Measurements from ENCODE around the gene HOXA9. TPM values are rescaled to one million over a fixed set of nuclear protein-coding genes. Genes with fewer than 3 reads are reported as not detected.

HOXA9 gene
- total RNA-seq, 4 donors from 2014 or later = 0.63 to 1.9 (median 0.67) TPM; not detected in 1

DNA sequence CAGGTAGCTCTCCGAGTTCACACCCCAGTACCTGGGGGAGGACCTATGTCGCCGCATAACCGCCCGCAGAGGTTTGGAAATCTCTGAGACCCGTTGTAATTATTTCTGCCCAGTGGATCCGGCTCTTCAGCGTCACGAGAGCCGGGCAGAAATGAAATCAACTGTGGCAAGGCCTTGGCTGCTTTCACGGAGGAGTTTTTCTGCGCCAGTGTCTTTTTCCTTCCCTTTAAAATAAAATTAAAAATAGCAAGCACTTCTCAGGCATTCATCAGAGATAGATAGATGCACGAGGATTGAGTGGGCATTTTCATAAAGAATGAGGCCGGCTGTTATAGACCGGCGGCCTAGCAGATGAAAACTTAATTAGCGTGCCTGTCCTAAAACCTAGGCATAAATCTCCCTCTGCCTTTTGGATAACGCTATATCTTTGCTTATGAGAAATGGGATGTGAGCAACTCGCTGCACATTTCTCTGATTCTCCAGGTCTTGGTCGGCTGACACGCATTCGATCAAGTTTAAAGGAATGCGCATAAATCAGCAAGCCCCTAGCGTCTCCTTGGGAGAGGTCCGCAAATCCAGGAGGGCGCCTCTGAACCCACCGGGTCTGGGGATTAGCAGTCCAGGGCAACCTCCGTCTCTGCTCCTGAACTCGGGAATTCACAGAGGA is 28.1 kb upstream of the HOXA9 start:
- Histone ChIP-seq H3K27me3 (peaks cover 80% of the 10 kb centered on the region), H3K4me1 (peaks cover 15 to 28% of the 10 kb centered on the region in 2 donors), H3K4me3 (replicated peaks in 1 of 3) (peak overlapping the region in 1 of 3 donors; percentile 2), H3K36me3 (no peaks in the 10 kb centered on the region), H3K9me3 (no peaks in the 10 kb centered on the region), H3K27ac (no peak overlapping the region)
- no peak for DNase-seq
- intact Hi-C loops (cut with DNase I) = loop anchor here (10.0 kb wide), 1 partner anchor 901 kb away; no protein-coding TSS in a partner anchor
- TF ChIP-seq POLR2A (IDR thresholded peaks at IDR 0.05) = no peak
- TF ChIP-seq, protein P1, sequence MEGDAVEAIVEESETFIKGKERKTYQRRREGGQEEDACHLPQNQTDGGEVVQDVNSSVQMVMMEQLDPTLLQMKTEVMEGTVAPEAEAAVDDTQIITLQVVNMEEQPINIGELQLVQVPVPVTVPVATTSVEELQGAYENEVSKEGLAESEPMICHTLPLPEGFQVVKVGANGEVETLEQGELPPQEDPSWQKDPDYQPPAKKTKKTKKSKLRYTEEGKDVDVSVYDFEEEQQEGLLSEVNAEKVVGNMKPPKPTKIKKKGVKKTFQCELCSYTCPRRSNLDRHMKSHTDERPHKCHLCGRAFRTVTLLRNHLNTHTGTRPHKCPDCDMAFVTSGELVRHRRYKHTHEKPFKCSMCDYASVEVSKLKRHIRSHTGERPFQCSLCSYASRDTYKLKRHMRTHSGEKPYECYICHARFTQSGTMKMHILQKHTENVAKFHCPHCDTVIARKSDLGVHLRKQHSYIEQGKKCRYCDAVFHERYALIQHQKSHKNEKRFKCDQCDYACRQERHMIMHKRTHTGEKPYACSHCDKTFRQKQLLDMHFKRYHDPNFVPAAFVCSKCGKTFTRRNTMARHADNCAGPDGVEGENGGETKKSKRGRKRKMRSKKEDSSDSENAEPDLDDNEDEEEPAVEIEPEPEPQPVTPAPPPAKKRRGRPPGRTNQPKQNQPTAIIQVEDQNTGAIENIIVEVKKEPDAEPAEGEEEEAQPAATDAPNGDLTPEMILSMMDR (IDR thresholded peaks at IDR 0.05) = no peak
- WGBS, 2 donors = 21 to 23% methylated on average over 29 of the region's 29 CpGs

DNA sequence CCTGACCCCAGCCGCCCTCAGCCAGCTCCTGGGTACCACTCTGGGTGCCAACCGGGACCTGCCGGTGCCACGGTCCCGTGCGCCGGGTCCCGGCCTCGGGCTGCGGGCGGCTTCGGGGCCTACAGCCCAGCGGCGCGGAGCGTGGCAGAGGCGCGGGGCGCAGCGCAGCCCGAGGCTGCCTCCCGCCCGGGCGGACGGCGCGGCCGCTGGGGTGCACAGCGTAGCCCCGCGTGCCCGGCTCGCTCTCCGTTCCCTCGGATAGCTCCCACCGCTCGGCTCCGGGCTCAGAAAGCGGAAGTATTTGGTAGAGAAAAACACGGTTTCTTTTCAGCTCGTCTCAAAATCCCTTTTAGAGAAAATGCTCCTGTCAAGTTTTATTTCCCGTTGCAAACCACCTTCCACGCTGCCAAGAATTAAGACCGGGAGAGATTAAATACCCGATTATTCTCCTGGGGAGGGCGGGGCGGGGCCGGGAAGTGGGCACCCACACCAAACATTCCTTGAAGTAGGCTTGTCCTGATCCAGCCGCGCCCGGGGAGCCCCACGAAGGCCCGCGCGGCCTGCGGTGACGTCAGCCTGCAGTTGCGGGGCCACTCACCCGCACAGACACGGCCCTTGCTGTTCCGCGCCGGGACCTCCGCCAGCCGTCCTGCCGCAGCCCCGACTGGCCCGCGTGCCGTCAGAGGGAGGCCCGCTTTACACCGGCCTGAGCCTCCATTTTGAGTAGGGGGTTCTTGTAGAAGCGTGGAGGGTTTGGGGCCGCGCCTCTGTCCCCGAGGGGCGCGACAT is 27.4 kb upstream of the HOXA9 start:
- Histone ChIP-seq H3K27me3 (peaks cover 80% of the 10 kb centered on the region), H3K27ac (no peak overlapping the region), H3K4me1 (peaks cover 16 to 33% of the 10 kb centered on the region in 2 donors), H3K9me3 (no peaks in the 10 kb centered on the region), H3K4me3 (replicated peaks in 1 of 3) (peak overlapping the region in 1 of 3 donors; percentile 2), H3K36me3 (no peaks in the 10 kb centered on the region)
- no peak for TF ChIP-seq POLR2A (IDR thresholded peaks at IDR 0.05)
- TF ChIP-seq, protein P1 (IDR thresholded peaks at IDR 0.05) = no peak
- no peak for DNase-seq
- 1 to 4% methylated on average over 25 to 34 of the region's 78 CpGs for WGBS, 2 donors
- intact Hi-C loops (cut with DNase I) = loop anchor here (10.0 kb wide), 1 partner anchor 902 kb away; no protein-coding TSS in a partner anchor

DNA sequence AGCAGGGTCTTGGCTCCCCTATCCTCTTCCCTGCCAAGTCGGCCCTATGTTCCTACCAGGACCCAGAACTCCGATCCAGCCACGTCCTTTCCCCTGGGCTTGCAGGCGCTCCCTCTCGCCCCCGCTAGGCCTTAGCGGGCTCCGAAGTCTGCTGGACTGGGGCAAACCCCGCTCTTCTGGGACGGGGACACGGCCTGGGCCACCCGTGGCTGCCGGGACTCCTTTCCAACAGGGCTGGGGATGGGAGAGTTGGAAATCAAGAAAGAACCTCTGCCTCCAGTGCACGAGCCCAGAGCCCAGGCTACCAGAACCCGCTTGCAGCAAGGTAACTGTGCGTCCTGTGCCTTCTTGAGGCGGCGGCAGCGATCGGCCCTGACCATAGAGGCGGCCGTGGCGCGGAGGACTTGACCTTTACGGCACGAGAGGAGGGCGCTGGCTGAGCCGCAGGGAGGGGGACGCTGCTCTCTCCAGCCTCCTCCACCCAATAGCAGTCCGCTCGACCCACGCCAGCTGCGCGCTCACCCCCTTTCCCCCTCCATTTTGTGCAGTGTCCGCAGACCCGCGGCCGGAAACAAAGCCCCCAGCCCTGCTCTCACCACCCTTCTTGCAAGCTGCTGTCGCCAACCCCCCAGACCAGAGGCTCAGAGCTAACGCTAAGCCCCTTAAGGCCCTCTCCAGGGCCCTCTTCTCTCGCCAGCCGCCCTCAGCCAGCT is 26.7 kb upstream of the HOXA9 start:
- Histone ChIP-seq H3K4me3 (replicated peaks in 1 of 3) (no peak overlapping the region), H3K27me3 (peaks cover 80% of the 10 kb centered on the region), H3K4me1 (peaks cover 16 to 35% of the 10 kb centered on the region in 2 donors), H3K27ac (no peak overlapping the region), H3K36me3 (no peaks in the 10 kb centered on the region), H3K9me3 (no peaks in the 10 kb centered on the region)
- 10 to 19% methylated on average over 23 to 30 of the region's 42 CpGs for WGBS, 2 donors
- no peak for TF ChIP-seq POLR2A (IDR thresholded peaks at IDR 0.05)
- TF ChIP-seq, protein P1 (IDR thresholded peaks at IDR 0.05) = no peak
- no peak for DNase-seq
- intact Hi-C loops (cut with DNase I) = loop anchor here (10.0 kb wide), 1 partner anchor 903 kb away; no protein-coding TSS in a partner anchor

DNA sequence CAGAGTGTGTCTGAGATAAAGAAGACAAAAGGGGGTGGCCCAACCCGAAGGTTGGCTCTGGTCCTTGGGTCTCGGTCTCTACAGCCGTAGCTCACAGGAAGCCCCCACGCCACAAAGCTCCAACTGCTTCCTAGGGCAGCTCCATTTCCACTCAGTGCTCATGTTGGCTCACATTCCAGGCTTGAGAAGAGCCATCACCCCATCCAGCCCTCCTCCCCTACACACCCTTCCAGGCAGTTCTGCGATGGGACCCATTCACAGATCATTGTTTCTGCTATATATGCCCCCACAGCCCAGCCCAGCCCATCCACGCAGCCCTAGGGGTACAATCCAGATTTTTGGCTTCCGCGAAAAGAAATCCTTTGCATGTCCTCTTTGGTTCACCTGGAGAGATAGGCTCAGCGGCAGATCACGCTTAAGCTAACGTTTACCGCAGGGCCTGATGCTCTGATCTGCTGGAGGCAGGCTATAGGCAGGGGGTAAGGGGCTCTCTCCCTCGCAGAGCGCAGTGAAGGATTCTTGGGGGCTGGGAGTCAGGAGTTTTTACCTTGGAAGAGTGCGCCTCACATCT is 25.9 kb upstream of the HOXA9 start:
- Histone ChIP-seq H3K27me3 (peaks cover 81% of the 10 kb centered on the region), H3K9me3 (no peaks in the 10 kb centered on the region), H3K36me3 (no peaks in the 10 kb centered on the region), H3K4me1 (peaks cover 16 to 35% of the 10 kb centered on the region in 2 donors), H3K4me3 (replicated peaks in 1 of 3) (no peak overlapping the region), H3K27ac (no peak overlapping the region)
- TF ChIP-seq, protein P1 (IDR thresholded peaks at IDR 0.05) = no peak
- TF ChIP-seq POLR2A (IDR thresholded peaks at IDR 0.05) = no peak
- no peak for DNase-seq
- 19 to 21% methylated on average over 15 of the region's 15 CpGs for WGBS, 2 donors
- intact Hi-C loops (cut with DNase I) = loop anchor here (10.0 kb wide), 1 partner anchor 904 kb away; no protein-coding TSS in a partner anchor
